Occipital lobe (tissue), 2 donors: ENCODE measurements around the gene HOOK1. TPM values are rescaled to one million over a fixed set of nuclear protein-coding genes. Genes with fewer than 3 reads are reported as not detected.
"Not testable (repeated sequence)": the region's sequence is repeated elsewhere in the genome, so short reads cannot be mapped to it uniquely, and the experiment has no call there.

ENCODE experiments used
- DNase-seq: peaks from one replicate; lab custom pipeline; 2025; lab: John Stamatoyannopoulos, UW
- total RNA-seq: library from RNA; depleted of rRNA; stranded (reverse); fragments of >200 nt; gene quantifications from one replicate; pipeline ENCODE4 v1.2.3, GENCODE V29; 2014

Gene HOOK1
- total RNA-seq, 1 donor from 2014 or later: 16.8 TPM

DNA sequence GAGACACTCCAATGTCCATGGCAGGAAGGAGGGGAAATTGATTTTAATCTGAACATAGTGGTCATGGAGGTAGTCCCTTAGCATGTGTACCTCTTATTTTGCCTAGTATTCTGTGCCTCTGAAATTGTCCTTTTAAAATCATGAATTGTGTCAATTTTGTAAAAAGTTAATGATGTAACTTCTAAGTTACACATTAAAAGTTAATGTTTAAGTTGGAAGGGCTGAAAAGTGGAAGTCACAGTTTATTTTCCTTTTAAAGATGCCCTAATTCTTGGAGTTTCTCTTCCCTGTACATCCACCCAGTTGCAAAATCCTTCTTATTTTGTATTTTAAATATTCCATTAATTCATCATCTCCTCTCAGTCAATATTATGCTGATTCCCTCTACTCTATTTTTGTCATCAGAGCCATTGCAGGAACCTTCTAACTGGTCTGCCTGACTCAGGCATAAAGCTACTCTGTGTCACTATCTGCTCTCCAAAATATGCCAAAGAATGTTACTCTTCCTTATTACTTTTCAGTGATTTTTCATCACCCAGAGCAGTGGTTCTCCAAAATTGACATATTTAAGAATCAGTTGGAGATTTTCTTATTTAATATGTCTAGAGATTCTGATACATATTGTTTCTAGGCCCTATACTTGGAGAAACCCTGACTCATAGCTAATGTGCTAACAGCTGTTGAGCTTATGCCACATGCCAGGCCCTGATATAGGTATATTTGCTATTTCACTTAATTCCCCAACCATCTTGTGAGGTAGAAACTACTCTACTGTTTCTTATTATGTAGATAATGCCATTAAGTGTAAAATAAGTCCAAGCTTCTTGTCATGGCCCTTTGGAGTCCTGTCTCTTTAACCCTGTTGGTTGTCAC lies 5.1 kb downstream of the HOOK1 start:
- DNase-seq: no peak

GRCh38 chr1:59827055-59827643 lies 12.4 kb downstream of the HOOK1 start:
- DNase-seq: no peak

- no peak for DNase-seq
These were observed 13.4 kb downstream of the HOOK1 start for GRCh38 chr1:59828160-59828559.

GRCh38 chr1:59831529-59831928 lies 16.8 kb downstream of the HOOK1 start:
- no peak for DNase-seq

GRCh38 chr1:59833022-59833421 lies 18.3 kb downstream of the HOOK1 start:
- no peak for DNase-seq

DNA sequence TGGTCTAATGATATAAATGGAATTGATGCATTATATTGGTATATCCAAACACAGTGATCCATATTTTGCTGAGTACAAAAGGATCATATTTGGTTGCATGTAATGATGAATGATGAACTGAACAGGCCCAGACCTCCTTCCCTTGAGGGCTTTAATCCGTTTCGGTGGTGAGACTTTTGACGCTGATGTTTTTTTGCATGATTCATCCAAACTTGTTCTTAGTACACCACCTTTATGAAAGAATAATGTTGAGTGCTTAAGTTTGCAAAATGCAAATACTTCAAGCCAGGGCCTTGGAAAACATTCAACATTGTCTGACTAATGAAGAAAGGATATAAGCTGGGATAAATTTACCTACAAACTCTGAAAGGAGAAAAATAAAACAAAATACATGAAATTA lies 19.2 kb downstream of the HOOK1 start:
- DNase-seq: no peak

DNA sequence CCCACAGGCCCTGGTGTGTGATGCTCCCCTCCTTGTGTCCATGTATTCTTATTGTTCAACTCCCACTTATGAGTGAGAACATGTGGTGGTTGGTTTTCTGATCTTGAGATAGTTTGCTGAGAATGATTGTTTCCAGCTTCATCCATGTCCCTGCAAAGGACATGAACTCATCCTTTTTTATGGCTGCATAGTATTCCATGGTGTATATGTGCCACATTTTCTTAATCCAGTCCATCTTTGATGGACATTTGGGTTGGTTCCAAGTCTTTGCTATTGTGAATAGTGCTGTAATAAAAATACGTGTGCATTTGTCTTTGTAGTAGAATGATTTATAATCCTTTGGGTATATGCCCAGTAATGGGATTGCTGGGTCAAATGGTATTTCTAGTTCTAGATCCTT lies 23.1 kb downstream of the HOOK1 start:
- DNase-seq: not testable (repeated sequence)

DNA sequence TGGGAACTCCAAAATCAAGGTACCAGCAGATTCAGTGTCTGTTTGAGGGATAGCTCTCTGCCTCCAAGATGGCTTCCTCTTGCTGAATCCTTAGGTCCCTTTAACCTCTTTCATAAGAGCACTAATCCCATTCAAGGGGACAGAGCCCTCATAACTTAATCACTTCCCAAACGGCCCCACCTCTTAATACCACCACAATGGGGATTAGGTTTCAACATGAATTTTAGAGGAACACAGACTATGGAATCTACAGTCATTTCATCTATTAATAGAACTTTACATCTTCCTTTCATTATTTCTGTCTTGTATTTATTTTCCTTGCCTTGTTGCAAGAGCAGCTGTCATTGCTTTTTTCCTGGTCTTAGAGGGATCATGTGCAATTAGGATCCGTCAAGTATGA lies 30.3 kb downstream of the HOOK1 start:
- no peak for DNase-seq

- no peak for DNase-seq
These were observed 31.6 kb downstream of the HOOK1 start for GRCh38 chr1:59846209-59846894.

GRCh38 chr1:59846895-59847282 lies 32.1 kb downstream of the HOOK1 start:
- DNase-seq: no peak

- DNase-seq: no peak
These were observed 37.4 kb downstream of the HOOK1 start for GRCh38 chr1:59852117-59852516.

- DNase-seq: not testable (repeated sequence)
These were observed 40.5 kb downstream of the HOOK1 start for GRCh38 chr1:59855297-59855696.

DNA sequence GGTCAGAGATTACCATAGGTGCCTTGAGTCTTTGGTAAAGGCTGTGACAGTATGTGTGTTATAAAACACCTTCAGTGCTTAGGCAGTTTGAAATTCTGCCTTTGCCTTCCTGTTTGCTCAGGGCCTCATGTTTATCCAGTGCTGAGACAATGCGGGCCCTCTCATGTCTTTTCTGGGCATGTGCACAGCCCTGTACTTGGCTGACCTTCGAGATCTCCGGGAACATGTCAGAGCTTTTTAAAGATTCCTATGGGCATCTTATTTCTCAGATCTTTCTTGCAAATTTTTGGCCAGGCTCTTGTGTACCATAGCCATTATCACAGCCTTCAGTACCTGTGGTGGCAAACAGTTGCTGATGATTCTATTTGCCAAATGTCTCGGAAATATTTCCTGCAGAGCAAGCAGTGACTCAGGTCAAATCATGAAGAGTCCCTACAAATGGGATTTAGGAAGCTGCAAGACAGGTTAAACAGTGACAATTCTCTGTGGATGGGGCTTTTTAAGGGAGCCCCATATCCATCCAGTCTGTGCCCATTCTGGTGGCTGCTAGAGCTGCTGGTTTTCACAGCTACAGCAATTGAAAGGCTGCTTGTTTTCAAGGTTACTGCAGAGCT lies 42.1 kb downstream of the HOOK1 start:
- DNase-seq: no peak

- DNase-seq: no peak
These were observed 43.1 kb downstream of the HOOK1 start for GRCh38 chr1:59857679-59858354.

DNA sequence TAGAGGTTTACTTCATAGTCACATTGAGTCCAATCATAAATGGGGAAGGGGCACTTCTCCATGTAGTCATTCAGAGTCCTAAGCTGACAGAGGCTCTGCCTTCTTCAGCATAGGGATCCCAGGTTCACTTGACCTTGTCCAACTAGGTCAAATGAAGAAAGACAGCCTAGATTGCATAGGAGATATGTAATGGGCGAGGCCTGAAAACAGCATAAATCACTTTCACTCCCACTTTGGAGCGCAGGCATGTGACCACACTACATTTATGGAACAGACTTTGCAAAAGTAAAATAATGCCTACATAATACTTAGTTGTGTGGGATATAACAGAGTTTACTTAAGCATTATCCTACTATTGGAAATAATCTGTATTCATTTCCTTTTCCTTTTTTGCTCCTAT lies 51.7 kb downstream of the HOOK1 start:
- no peak for DNase-seq

DNA sequence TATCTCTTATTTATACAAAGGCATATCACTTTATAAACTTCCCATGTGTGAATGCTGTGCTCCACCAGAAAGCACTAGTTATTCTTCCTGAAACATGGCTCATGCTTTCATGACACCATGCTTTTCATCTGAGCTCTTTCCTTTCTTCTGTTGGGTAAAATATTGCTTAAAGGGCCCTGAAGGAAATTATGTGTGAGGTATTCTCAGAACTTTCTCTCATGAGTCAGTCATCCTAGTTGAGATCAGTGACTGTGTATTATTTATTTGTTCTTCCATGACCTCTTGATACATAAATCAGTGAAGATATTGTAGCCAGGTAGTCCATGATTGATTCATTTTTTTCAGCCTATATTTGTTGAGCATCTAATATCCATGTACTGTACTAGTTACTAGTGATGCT lies 57.0 kb downstream of the HOOK1 start:
- DNase-seq: no peak

GRCh38 chr1:59877108-59877682 lies 62.4 kb downstream of the HOOK1 start:
- no peak for DNase-seq

DNA sequence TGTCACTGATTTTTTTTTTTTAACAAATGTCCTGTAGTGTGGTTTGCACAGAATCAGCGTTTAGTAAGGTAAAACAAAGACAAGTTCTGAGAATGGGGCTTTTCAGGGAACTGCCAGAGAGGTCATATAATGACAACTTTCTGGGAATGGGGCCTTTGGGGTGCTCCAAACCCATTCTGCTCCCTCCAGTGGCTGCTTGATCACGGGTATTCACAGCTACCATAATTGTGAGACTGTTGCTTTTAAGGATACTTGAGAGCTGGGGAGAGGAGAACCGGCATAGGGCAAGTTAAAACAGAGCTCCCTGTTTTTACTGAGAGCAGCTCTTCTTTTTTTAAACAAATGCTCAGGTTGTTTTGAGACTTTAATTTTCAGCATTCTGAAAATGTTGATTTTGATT lies 63.6 kb downstream of the HOOK1 start:
- DNase-seq: no peak

- no peak for DNase-seq
These were observed 64.8 kb downstream of the HOOK1 start for GRCh38 chr1:59879574-59879973.

- no peak for DNase-seq
These were observed 65.3 kb downstream of the HOOK1 start for GRCh38 chr1:59879996-59880505.

DNA sequence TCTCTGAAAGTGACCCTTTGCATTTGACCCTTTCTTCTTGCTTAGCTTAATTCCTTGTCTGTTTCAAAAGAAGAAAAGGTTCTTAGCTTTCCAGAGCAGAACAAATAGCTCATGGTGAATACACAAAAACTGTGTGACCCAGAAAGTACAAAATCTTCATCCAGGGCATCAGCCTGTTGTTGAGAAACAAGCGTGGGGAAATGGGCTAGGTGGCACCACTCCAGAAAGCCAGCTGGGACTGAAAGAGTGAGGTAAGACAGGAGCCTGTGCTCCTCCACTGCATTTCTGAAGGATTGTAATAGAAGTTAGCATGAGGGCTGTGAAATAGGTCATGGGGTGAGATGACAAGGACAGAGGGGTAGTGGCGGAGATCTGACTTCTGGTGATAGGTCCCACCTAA lies 66.0 kb downstream of the HOOK1 start:
- no peak for DNase-seq
